AG10803 (cell line): Measurements from ENCODE around the gene DUOX2.
A peak's percentile ranks its signal among the peaks of the same experiment; 100 is the strongest.

Experiments used
- DNase-seq: peaks from one replicate; pipeline ENCODE4 v3.0.0; 2010; ENCODE audit warnings: low read depth
- H3K4me3 ChIP-seq: 2 replicates; pipeline ENCODE4 v1.5.1; 2011; ENCODE audit warnings: mild to moderate bottlenecking, low read length, control low read depth
- CTCF ChIP-seq: conservative IDR thresholded peaks from 2 replicates; pipeline ENCODE4 v1.5.1; 2011; ENCODE audit warnings: mild to moderate bottlenecking, low read length, control low read depth, inconsistent platforms

Gene DUOX2

GRCh38 chr15:45126535-45127158 is 12.7 kb upstream of the DUOX2 start:
- DNase-seq = peak; percentile 29
- peak; percentile 72 for TF ChIP-seq CTCF
- H3K4me3 ChIP-seq = no peak overlapping the region

- no peak for DNase-seq
- no peak for TF ChIP-seq CTCF
- H3K4me3 ChIP-seq = no peak overlapping the region
These were observed 9.4 kb upstream of the DUOX2 start for GRCh38 chr15:45123397-45123796.

GRCh38 chr15:45122719-45123118 is 8.7 kb upstream of the DUOX2 start:
- H3K4me3 ChIP-seq = no peak overlapping the region
- TF ChIP-seq CTCF = no peak
- no peak for DNase-seq

- H3K4me3 ChIP-seq = no peak overlapping the region
- DNase-seq = peak; percentile 84
- no peak for TF ChIP-seq CTCF
These were observed 7.9 kb upstream of the DUOX2 start for GRCh38 chr15:45121706-45122417.

- H3K4me3 ChIP-seq = no peak overlapping the region
- no peak for DNase-seq
- no peak for TF ChIP-seq CTCF
These were observed 7.0 kb upstream of the DUOX2 start for GRCh38 chr15:45121020-45121419.

- no peak for DNase-seq
- TF ChIP-seq CTCF = no peak
- H3K4me3 ChIP-seq = no peak overlapping the region
These were observed 6.4 kb upstream of the DUOX2 start for GRCh38 chr15:45120081-45120972.

- DNase-seq = no peak
- TF ChIP-seq CTCF = no peak
- H3K4me3 ChIP-seq = no peak overlapping the region
These were observed 5.0 kb upstream of the DUOX2 start for GRCh38 chr15:45118996-45119395.
